Stimulated activated CD4-positive, alpha-beta T cell treated with anti-CD3 and anti-CD28 coated beads, TNF-alpha, amount 100 ng/mL, for 4 hours (primary cell): ENCODE results near the gene CABP1.
A peak's percentile ranks its signal among the peaks of the same experiment; 100 is the strongest.
"Not testable (repeated sequence)": the region's sequence is repeated elsewhere in the genome, so short reads cannot be mapped to it uniquely, and the experiment has no call there.

ENCODE experiments used
- DNase-seq, 3 experiments: peaks; one replicate each; pipeline ENCODE4 v3.0.0-alpha.2; 2020; ENCODE audit warnings: low read depth in 3 of 3

Gene CABP1

GRCh38 chr12:120666571-120667390 is 26.4 kb downstream of the CABP1 start:
- no peak for DNase-seq

- DNase-seq = no peak
Measured at GRCh38 chr12:120668091-120668867, 27.9 kb downstream of the CABP1 start.

- DNase-seq = no peak
Measured at GRCh38 chr12:120668868-120669840, 28.7 kb downstream of the CABP1 start.

GRCh38 chr12:120670237-120670636 is 29.8 kb downstream of the CABP1 start:
- not testable (repeated sequence) for DNase-seq

- DNase-seq = no peak
Measured at GRCh38 chr12:120670667-120671066, 30.2 kb downstream of the CABP1 start.

GRCh38 chr12:120674097-120674636 is 33.7 kb downstream of the CABP1 start:
- no peak for DNase-seq

- DNase-seq = no peak
Measured at GRCh38 chr12:120677765-120678473, 37.5 kb downstream of the CABP1 start.

GRCh38 chr12:120678572-120678971 is 38.1 kb downstream of the CABP1 start:
- DNase-seq = no peak

GRCh38 chr12:120680165-120680738 is 39.8 kb downstream of the CABP1 start:
- no peak for DNase-seq

- no peak for DNase-seq
Measured at GRCh38 chr12:120684523-120684932, 44.1 kb downstream of the CABP1 start.

GRCh38 chr12:120685522-120685921 is 45.1 kb downstream of the CABP1 start:
- no peak for DNase-seq

- DNase-seq = peak; percentile 89 to 94 (median 92)
Measured at GRCh38 chr12:120686151-120686689, 45.8 kb downstream of the CABP1 start.

GRCh38 chr12:120686690-120687577 is 46.5 kb downstream of the CABP1 start, which contains the start of gene MLEC:
MLEC (plus strand) TSS chr12:120687149; CDS start chr12:120687297, 148 bp downstream.
- peak; percentile 97 to 99 (median 99) for DNase-seq

GRCh38 chr12:120687578-120688289 is 47.3 kb downstream of the CABP1 start:
- DNase-seq = no peak

- DNase-seq = no peak
Measured at GRCh38 chr12:120688527-120689071, 48.2 kb downstream of the CABP1 start.

GRCh38 chr12:120689397-120690082 is 49.1 kb downstream of the CABP1 start:
- DNase-seq = no peak

GRCh38 chr12:120690083-120690450 is 49.6 kb downstream of the CABP1 start:
- no peak for DNase-seq
